HG02759 (cell line): ENCODE measurements around the gene MARK3.

Source experiments
- ATAC-seq: cut with Tn5 transposase; IDR thresholded peaks from one replicate; pipeline ENCODE4 v1.9.1; 2021; ENCODE audit warnings: mild to moderate bottlenecking, moderate library complexity; ENCODE audit not compliant: unreplicated experiment

MARK3 gene

DNA sequence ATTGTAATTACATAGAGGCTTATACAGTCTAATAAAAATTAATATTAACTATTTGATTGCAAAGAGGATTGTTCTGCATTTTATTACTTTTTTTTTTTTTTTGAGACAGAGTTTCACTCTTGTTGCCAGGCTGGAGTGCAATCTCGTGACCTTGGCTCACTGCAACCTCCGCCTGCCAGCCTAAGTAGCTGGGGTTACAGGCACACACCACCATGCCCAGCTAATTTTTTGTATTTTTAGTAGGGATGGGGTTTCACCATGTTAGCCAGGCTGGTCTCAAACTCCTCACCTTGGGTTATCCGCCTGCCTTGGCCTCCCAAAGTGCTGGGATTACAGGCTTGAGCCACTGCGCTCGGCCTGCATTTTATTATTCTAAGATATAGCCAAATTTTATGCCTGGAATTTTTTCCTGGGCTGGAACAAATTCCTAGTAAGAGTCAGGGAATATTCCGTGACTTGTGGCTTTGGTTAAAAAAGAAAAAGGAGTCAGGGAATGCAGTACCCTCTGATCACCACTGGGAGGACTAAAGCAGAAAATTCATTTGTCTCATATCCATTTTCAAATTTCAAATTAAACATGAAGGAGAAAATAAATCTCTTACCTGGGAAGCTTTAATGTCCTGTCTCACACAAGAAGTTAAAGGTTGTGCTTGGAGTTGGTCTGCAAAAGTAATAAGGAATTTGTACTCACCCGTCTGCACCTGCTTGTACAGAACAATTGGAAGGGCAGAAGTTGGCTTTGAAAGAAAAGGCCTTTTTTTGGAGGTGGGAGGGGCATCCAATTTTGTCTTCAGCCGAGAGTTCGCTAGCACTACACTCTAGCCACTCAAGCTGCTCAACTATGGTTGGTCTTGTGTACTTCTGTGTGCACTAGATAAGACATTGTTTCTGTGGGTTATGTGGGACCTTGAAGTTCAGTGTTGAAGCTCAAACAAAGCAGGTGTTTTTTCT, 8.7 kb downstream of the MARK3 start:
- no peak for ATAC-seq

GRCh38 chr14:103395244-103395643, 10.0 kb downstream of the MARK3 start:
- ATAC-seq: no peak

DNA sequence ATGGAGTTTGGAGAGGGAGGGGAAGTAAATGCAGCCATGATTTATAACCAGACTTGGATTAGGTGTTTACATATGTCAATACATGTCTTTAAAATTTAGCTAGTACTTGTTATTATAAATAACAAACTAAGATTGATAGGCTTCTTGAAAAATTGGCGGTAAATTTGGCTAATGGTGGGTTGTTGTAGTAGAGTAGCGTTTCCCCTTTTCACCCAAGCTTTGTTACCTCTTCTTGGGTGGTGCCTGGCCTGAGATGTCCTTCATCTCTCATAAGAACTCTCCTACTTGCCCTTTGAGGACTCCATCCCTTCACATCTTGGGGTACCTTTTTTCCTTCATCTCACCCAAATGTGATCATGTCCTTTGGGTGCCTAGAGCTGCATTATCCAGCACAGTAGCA, 11.2 kb downstream of the MARK3 start:
- no peak for ATAC-seq

- ATAC-seq: no peak
Measured at GRCh38 chr14:103398427-103399195, 13.4 kb downstream of the MARK3 start.

- ATAC-seq: no peak
Measured at GRCh38 chr14:103400537-103400936, 15.3 kb downstream of the MARK3 start.

DNA sequence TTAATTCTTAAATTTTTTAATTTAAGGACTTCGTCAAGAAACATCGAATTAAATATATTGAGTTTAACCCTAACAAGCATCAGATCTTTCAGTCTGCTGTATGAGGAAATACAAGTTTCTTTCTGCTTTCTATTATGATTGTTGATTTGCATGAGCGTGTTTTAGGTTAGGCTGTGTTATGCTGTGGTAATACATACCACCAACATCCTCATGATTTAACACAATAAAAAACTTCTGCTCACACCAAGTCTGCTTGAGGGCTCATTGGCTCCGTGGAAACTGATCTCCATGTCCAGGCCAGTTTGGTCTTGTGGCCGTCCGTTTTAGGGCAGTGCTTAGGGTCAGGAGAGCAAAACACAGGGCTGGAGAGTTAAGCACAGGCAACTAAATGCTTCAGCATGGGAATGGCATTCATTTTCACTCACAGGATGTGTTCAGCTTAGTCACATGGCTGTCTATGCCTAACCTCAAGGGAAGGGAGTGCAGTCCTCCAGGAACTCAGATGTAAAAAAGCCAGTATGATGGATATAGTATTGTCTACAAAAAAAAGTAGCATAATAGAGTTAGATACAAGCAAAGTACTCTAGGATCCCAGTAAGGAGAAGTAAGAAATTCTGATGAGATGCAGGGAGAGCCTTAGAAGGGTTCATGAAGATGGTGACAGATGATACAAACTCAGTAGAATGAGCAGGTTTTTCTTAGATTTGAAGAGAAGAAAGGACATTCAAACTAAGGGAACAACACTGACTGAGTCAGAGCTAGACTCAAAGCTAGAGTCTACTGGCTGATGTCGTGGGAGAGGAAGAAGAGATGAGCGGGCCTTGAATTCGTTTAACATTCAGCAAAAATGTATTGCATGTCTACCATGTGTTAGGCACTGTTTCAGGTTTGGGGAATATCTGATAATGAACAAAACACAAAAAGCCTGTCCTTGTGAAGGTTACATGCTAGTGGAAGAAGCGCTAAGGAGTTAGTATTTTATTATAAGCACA, 16.3 kb downstream of the MARK3 start:
- no peak for ATAC-seq

- ATAC-seq: no peak
Measured at GRCh38 chr14:103402695-103403094, 17.5 kb downstream of the MARK3 start.

- no peak for ATAC-seq
Measured at GRCh38 chr14:103404032-103404918, 19.1 kb downstream of the MARK3 start.

GRCh38 chr14:103404920-103405319, 19.7 kb downstream of the MARK3 start:
- no peak for ATAC-seq

GRCh38 chr14:103408491-103409155, 23.4 kb downstream of the MARK3 start:
- no peak for ATAC-seq

GRCh38 chr14:103416916-103417315, 31.7 kb downstream of the MARK3 start:
- no peak for ATAC-seq

GRCh38 chr14:103418481-103418818, 33.2 kb downstream of the MARK3 start:
- no peak for ATAC-seq

- ATAC-seq: no peak
Measured at GRCh38 chr14:103421556-103421955, 36.3 kb downstream of the MARK3 start.

DNA sequence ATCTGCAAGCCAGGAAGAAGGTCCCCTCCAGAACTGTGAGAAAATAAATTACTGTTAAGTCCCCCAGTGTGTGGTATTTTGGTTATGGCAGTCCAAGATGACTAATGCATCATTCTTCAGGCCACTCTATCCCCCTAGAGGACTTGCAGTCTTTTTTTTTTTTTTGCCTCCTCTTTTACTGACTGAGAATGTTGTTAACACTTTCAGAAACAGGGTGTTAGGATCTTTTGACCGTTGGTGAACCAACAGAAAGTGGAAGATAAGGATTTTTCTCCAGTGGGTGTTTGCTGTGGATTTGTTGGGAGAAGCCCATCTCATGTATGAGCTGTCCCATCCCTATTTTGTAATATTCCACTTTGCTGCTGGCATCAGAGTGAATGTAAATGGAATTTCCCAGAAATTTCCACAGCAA, 37.8 kb downstream of the MARK3 start:
- ATAC-seq: no peak

DNA sequence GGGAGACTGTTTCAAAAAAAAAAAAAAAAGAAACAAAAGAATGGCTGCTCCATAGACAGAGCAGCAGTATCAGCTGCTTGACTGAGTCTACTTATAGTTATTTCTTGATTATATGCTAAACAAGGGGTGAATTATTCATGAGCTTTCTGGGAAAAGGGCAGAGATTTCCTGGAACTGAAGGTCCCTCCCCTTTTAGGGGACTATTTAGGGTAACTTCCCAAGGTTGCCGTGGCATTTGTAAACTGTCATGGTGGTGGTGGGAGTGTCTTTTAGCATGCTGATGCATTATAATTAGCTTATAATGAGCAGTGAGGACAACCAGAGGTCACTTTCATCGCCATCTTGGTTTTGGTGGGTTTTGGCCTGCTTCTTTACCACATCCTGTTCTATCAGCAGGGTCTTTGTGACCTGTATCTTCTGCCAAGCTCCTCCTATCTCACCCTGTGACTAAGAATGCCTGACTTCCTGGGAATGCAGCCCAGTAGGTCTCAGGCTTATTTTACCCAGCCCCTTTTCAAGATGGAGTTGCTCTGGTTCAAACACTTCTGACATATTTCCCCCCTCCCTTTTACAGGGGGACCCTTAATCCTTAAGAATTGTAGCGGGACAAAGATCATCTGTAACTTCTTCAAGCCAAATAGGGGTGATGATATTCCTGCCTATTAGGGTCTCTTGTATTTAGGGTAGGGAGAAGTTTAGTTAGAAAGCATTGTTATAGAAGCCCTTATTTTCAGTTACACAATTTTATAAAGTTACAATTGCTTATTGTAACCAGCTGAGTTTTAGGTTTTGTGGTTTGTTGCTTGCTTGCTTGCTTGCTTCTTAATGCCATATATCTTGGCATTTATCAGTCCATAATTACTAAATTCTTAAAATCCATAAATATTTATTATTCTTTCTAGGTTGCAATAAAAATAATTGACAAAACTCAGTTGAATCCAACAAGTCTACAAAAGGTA, 42.5 kb downstream of the MARK3 start:
- no peak for ATAC-seq

DNA sequence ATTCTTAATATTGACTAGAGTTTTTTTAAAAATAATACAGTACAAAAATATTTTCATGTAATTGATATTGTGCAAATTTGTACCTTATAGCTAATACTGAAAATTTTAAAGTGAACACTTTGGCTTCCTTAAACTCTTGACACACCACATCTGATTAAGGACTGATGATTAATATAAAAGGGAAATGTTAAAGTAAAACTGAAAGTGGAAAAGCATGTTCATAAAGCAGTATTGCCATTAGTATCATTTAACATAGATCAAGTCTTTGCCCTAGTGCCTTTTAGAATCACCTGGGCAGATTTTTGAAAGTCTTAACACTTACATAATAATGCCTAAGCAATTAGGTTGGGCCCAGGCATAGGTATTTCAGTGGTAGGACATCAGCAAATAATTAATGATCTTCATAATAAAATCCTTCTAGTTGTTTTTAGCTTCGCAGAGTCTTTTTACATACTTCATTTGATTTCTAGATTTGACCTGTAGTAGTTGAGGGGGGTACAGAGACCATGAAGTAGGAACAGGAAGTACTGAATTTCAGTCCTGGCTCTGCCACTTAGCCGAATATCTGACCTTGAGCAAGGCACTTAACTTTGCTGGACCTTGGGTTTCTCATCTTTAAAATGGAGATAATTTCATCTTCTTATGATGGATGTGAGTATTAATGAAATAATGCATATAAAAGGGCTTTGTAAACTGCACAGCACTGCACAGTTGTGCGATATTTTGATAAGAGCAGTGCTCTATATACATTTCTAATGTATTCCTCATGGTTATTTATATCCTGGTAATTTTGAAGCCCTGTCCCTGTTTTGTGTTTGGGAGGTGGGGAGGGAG, 43.7 kb downstream of the MARK3 start:
- no peak for ATAC-seq

DNA sequence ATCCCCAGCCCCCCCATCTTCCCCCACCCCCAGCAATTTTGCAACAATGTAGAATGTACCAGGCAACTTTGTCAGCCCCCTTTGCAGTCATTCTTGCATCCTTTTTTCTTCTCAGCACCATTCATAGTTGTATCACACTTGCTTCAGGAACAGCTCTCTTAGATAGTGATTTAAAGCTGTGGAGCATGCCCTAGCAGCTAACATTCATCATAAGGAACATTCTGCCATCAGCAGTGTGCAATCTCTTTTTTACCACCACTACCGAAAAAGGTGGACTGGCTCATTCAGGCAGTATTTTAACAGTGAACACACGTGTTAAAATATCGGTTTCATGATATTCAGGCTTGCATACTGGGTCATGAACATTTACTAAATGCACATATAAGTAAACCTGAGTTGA, 45.1 kb downstream of the MARK3 start:
- ATAC-seq: no peak
